ENCODE data around the gene C1QTNF2. TPM values are rescaled to one million over a fixed set of nuclear protein-coding genes. Genes with fewer than 3 reads are reported as not detected.

Gene C1QTNF2
- total RNA-seq, 1 donor from 2014 or later, result 0.31 TPM

DNA sequence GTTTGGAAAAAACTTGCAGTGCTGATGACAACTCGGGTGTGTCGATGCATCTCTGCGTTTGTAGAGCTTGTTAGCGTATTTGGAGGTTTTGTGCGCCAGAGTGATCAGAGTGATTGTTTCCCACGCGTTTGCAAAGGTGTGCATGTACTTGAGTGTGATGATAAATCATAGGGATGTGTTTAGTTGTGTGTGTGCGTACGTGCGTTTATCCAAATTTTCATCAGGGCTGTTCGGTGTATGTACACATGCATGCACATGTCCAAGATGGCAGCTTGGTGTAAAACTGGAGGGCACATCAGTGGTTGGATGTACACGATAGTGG lies 248 bp upstream of the C1QTNF2 start:
- TF ChIP-seq, protein P1, sequence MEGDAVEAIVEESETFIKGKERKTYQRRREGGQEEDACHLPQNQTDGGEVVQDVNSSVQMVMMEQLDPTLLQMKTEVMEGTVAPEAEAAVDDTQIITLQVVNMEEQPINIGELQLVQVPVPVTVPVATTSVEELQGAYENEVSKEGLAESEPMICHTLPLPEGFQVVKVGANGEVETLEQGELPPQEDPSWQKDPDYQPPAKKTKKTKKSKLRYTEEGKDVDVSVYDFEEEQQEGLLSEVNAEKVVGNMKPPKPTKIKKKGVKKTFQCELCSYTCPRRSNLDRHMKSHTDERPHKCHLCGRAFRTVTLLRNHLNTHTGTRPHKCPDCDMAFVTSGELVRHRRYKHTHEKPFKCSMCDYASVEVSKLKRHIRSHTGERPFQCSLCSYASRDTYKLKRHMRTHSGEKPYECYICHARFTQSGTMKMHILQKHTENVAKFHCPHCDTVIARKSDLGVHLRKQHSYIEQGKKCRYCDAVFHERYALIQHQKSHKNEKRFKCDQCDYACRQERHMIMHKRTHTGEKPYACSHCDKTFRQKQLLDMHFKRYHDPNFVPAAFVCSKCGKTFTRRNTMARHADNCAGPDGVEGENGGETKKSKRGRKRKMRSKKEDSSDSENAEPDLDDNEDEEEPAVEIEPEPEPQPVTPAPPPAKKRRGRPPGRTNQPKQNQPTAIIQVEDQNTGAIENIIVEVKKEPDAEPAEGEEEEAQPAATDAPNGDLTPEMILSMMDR (conservative IDR thresholded peaks at IDR 0.05), result no peak
- Mint-ChIP-seq H3K4me1 (ENCODE audit: unreplicated experiment) (peaks cover 7% of the 10 kb centered on the region), H3K36me3 (no peaks in the 10 kb centered on the region), H3K9me3 (no peaks in the 10 kb centered on the region), H3K27me3 (peaks cover 73% of the 10 kb centered on the region), H3K27ac (peak overlapping the region; percentile 37), H3K4me3 (peak overlapping the region; percentile 82)
- DNase-seq (ENCODE audit: extremely low spot score, unreplicated experiment), result no peak

DNA sequence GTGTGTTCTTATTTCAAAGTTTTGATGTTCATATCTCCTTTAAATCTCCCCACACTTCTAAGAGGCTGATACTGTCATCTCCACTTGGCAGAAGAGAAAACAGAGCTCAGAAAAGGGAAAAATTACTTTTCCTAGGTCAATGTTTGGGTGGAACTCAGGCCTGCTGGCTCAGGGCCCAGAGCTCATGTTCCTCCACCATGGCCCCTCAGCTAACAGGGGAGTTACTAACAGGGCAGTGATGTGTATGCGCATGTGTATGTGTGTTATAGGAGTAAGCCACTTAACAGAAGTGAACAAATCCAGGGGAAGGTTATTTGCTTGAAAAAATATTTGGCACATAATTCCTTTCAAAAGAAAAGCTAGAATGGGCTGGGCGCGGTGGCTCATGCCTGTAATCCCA lies 2.5 kb downstream of the C1QTNF2 start:
- no peaks in the 10 kb centered on the region for H3K9me3 Mint-ChIP-seq

DNA sequence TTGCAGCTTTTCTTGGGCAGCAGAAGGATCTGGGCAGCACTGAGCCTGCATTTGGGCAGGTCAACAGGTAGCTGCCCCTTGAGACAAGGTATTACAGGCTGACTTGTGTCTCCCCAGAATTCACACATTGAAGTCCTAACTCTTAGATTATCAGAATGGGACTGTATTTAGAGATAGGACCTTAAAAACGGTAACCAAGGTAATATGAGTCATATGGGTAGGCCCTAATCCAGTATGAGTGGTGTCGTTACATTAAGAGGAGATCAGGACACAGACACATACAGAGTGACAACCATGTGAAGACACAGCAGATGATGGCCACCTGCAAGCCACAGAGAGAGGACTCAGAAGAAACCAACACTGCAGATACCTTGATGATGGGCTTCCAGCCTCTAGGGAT lies 3.2 kb downstream of the C1QTNF2 start:
- TF ChIP-seq, protein P1 (conservative IDR thresholded peaks at IDR 0.05), result no peak
- Mint-ChIP-seq H3K4me1 (ENCODE audit: unreplicated experiment) (peaks cover 15% of the 10 kb centered on the region), H3K27me3 (peaks cover 42% of the 10 kb centered on the region), H3K27ac (no peak overlapping the region), H3K36me3 (no peaks in the 10 kb centered on the region), H3K9me3 (no peaks in the 10 kb centered on the region), H3K4me3 (no peak overlapping the region)
- peak; percentile 10 for DNase-seq (ENCODE audit: extremely low spot score, unreplicated experiment)

More for the DNA sequence above, 2.5 kb downstream of the C1QTNF2 start:
- TF ChIP-seq, protein P1 (conservative IDR thresholded peaks at IDR 0.05), result no peak
- Mint-ChIP-seq H3K4me3 (no peak overlapping the region), H3K4me1 (ENCODE audit: unreplicated experiment) (peaks cover 15% of the 10 kb centered on the region), H3K27me3 (peaks cover 48% of the 10 kb centered on the region), H3K27ac (no peak overlapping the region), H3K36me3 (no peaks in the 10 kb centered on the region)
- peak; percentile 22 for DNase-seq (ENCODE audit: extremely low spot score, unreplicated experiment)

DNA sequence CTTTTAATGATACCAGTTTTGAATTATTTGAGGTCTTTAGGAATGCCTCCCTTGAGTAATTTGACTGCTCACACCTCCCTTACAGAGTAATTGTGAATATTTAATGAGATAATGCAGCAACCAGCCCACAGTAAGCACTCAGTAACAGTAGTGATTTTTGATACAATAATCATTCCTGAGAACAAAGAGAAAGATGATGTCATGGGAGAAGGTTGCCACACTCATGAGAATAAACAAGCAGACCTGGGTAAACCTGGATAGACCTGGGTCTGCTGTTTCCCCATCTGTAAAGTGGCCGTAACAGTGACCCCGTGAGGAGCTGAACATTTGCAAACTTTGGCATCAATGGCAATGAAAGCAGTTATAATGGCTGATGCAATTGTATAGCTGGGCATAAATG lies 4.2 kb downstream of the C1QTNF2 start:
- TF ChIP-seq, protein P1 (conservative IDR thresholded peaks at IDR 0.05), result no peak
- H3K27me3 Mint-ChIP-seq, result peaks cover 32% of the 10 kb centered on the region
- no peak overlapping the region for H3K27ac Mint-ChIP-seq
- H3K36me3 Mint-ChIP-seq, result no peaks in the 10 kb centered on the region
- no peak overlapping the region for H3K4me3 Mint-ChIP-seq
- H3K4me1 Mint-ChIP-seq (ENCODE audit: unreplicated experiment), result peaks cover 15% of the 10 kb centered on the region
- no peaks in the 10 kb centered on the region for H3K9me3 Mint-ChIP-seq
- DNase-seq (ENCODE audit: extremely low spot score, unreplicated experiment), result no peak

DNA sequence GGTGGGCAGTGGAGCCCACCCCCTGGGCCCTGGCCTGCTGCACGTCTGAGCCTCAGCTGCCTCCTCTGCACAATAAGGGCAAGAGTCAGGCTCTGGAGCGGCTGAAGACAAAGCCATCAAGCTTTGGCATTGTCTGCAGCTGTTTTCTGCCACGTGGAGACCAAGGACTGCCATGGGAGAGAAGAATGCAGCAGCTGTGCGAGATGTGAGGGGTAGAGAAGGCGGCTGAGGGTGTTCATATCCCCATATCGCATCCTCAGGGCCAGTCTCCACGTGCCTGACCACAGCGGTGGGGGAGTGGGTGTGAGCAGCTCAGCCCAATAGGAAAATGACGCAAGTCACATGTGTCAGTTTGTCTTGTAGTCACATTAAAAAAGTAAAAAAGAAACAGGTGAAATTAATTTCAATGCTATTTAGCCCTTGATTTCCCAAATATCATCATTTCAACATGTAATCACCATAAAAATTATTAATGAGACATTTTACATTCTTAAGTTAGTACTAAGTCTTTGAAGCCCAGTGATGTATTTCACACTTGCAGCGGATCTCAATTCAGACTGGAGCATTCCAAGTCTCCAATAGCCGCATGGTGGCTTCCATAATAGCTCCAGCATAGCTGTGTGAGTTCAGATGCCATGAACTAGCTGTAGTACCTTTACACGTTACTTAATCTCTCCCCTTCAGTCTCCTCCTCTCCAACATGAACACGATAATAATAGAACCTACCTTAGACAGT lies 6.6 kb downstream of the C1QTNF2 start:
- Mint-ChIP-seq H3K27ac (peak overlapping the region; percentile 45), H3K4me1 (ENCODE audit: unreplicated experiment) (peaks cover 20% of the 10 kb centered on the region), H3K9me3 (no peaks in the 10 kb centered on the region), H3K27me3 (peaks cover 10% of the 10 kb centered on the region), H3K36me3 (no peaks in the 10 kb centered on the region), H3K4me3 (no peak overlapping the region)
- TF ChIP-seq, protein P1 (conservative IDR thresholded peaks at IDR 0.05), result no peak
- no peak for DNase-seq (ENCODE audit: extremely low spot score, unreplicated experiment)
